ENCODE data around the gene UBE2H.

DNA sequence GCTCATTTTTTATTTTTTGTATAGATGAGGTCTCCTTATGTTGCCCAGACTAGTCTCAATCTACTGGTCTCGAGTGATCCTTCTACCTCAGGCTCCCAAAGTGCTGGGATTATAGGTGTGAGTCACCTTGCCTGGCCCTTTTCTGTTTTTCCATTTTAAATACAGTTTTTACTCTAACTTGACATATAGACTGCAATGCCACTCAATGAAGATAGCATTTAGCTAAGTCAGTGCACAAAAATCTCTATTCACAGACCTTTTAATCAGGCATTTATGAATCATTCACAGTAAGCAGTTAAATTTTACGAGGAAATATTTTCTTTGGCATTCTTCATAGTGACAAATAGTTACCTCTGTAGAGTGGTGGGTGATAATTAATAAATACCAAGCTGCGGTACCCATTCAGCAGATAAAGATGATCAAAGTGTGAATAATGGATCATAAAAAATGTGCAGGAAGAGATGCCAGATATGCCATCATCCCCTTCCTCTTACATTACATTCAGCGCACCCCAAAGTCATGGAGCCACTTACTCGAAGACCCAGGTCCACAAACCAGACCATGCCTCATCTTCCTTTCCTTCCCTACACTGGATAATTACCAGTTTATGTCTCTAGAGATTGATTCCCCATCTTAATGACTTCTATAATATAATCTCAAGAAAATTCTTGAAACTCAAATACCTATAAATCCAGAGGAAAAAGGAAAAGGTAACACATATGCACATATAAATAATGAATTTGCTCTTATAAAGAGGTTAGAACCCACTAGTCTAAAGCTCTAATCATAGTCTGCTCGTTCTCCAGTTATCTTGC is 56.0 kb downstream of the UBE2H start:
- TF ChIP-seq, protein P1, sequence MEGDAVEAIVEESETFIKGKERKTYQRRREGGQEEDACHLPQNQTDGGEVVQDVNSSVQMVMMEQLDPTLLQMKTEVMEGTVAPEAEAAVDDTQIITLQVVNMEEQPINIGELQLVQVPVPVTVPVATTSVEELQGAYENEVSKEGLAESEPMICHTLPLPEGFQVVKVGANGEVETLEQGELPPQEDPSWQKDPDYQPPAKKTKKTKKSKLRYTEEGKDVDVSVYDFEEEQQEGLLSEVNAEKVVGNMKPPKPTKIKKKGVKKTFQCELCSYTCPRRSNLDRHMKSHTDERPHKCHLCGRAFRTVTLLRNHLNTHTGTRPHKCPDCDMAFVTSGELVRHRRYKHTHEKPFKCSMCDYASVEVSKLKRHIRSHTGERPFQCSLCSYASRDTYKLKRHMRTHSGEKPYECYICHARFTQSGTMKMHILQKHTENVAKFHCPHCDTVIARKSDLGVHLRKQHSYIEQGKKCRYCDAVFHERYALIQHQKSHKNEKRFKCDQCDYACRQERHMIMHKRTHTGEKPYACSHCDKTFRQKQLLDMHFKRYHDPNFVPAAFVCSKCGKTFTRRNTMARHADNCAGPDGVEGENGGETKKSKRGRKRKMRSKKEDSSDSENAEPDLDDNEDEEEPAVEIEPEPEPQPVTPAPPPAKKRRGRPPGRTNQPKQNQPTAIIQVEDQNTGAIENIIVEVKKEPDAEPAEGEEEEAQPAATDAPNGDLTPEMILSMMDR (IDR thresholded peaks at IDR 0.05; ENCODE audit: low read depth, low read length), result no peak
- no peak for TF ChIP-seq EZH2phosphoT487 (IDR thresholded peaks at IDR 0.05; ENCODE audit: low read depth)
